ENCODE results near the gene LNX2. TPM values are rescaled to one million over a fixed set of nuclear protein-coding genes. Genes with fewer than 3 reads are reported as not detected.

Gene LNX2
- total RNA-seq, 1 donor from 2014 or later = 4.0 TPM

- no peak for DNase-seq (ENCODE audit: low spot score)
These were observed 110.2 kb downstream of the LNX2 start for GRCh38 chr13:27510082-27510481.

GRCh38 chr13:27508802-27509201 is 111.5 kb downstream of the LNX2 start:
- DNase-seq (ENCODE audit: low spot score) = no peak

- DNase-seq (ENCODE audit: low spot score) = no peak
These were observed 114.5 kb downstream of the LNX2 start for GRCh38 chr13:27505792-27506191.

- no peak for DNase-seq (ENCODE audit: low spot score)
These were observed 115.5 kb downstream of the LNX2 start for GRCh38 chr13:27504868-27505194.

- peak; percentile 65 for DNase-seq (ENCODE audit: low spot score)
These were observed 116.0 kb downstream of the LNX2 start for GRCh38 chr13:27504128-27504867.

GRCh38 chr13:27500806-27501534 is 119.4 kb downstream of the LNX2 start:
- no peak for DNase-seq (ENCODE audit: low spot score)

- DNase-seq (ENCODE audit: low spot score) = no peak
These were observed 122.6 kb downstream of the LNX2 start for GRCh38 chr13:27497563-27498230.

GRCh38 chr13:27496536-27497273 is 123.6 kb downstream of the LNX2 start:
- DNase-seq (ENCODE audit: low spot score) = no peak

GRCh38 chr13:27496006-27496405 is 124.3 kb downstream of the LNX2 start:
- no peak for DNase-seq (ENCODE audit: low spot score)

Other genes with a start within 250 kb of the LNX2 start
- gene GTF3A, start 195.9 kb downstream of the LNX2 start, total RNA-seq = 115 TPM
- gene MTIF3, start 170.0 kb downstream of the LNX2 start, total RNA-seq = 55.1 TPM
- gene POLR1D, start 1.4 kb upstream of the LNX2 start, total RNA-seq = 63.0 TPM
- gene GSX1, start 172.0 kb upstream of the LNX2 start, total RNA-seq = not detected

Data from mesenteric fat pad (tissue), 1 donor.